Liver (tissue), 9 donors: ENCODE results near the gene KRTAP10-6. TPM values are rescaled to one million over a fixed set of nuclear protein-coding genes. Genes with fewer than 3 reads are reported as not detected.
"Not testable (repeated sequence)": the region's sequence is repeated elsewhere in the genome, so short reads cannot be mapped to it uniquely, and the experiment has no call there.

Source experiments
- DNase-seq: peaks from one replicate; pipeline ENCODE4 v3.0.0-alpha.2; 2017; ENCODE audit warnings: low spot score
- H3K27ac ChIP-seq, 2 donors: one replicate each; pipeline ENCODE4 v1.7.0; 2013; ENCODE audit warnings: inconsistent platforms in 2 of 2, low read length in 2 of 2, control low read depth in 1 of 2, low read depth in 1 of 2, mild to moderate bottlenecking in 1 of 2
- H3K27me3 ChIP-seq, 4 donors: one replicate each; pipeline versions ENCODE4 v1.6.1 to v1.7.0; 2013; ENCODE audit warnings: low read length in 3 of 4, inconsistent platforms in 1 of 4, mild to moderate bottlenecking in 1 of 4, moderate library complexity in 1 of 4; ENCODE audit not compliant: control insufficient read depth in 4 of 4, insufficient read depth in 4 of 4
- H3K36me3 ChIP-seq, 4 donors: one replicate each; pipeline versions ENCODE4 v1.6.1 to v1.7.0; 2013; ENCODE audit warnings: low read length in 3 of 4, mild to moderate bottlenecking in 3 of 4, low read depth in 1 of 4, moderate library complexity in 1 of 4; ENCODE audit not compliant: control insufficient read depth in 4 of 4, insufficient read depth in 3 of 4
- H3K4me1 ChIP-seq, 4 donors: one replicate each; pipeline versions ENCODE4 v1.6.1 to v1.7.0; 2013; ENCODE audit warnings: low read length in 3 of 4, mild to moderate bottlenecking in 3 of 4, moderate library complexity in 1 of 4; ENCODE audit not compliant: control insufficient read depth in 4 of 4, insufficient read depth in 4 of 4
- H3K4me3 ChIP-seq, 3 donors: one replicate each; pipeline versions ENCODE4 v1.6.1 to v1.7.0; 2013; ENCODE audit warnings: low read length in 3 of 3, control low read depth in 1 of 3, low read depth in 1 of 3, mild to moderate bottlenecking in 1 of 3
- H3K9ac ChIP-seq, 2 donors: one replicate each; pipeline ENCODE4 v1.7.0; 2013; ENCODE audit warnings: low read length in 2 of 2, mild to moderate bottlenecking in 2 of 2, moderate library complexity in 2 of 2, control low read depth in 1 of 2, low read depth in 1 of 2
- H3K9me3 ChIP-seq, 4 donors: one replicate each; pipeline versions ENCODE4 v1.6.1 to v1.7.0; 2013; ENCODE audit warnings: low read length in 3 of 4; ENCODE audit not compliant: control insufficient read depth in 4 of 4
- EGR1 ChIP-seq, 2 donors: IDR thresholded peaks; 2 replicates each; pipeline ENCODE4 v1.6.1; 2016 to 2018; ENCODE audit warnings: antibody characterized with exemption in 2 of 2, low read depth in 2 of 2
- FOXA1 ChIP-seq: IDR thresholded peaks from 2 replicates; pipeline ENCODE4 v1.6.1; 2016; ENCODE audit warnings: antibody characterized with exemption
- FOXA2 ChIP-seq: IDR thresholded peaks from 2 replicates; pipeline ENCODE4 v1.6.1; 2016; ENCODE audit warnings: antibody characterized with exemption
- GABPA ChIP-seq, 2 donors: IDR thresholded peaks in 1 of 2; conservative IDR thresholded peaks in 1 of 2; 2 replicates each; pipeline ENCODE4 v1.6.1; 2016; ENCODE audit warnings: antibody characterized with exemption in 2 of 2, mild to moderate bottlenecking in 1 of 2, moderate library complexity in 1 of 2
- HNF4A ChIP-seq, 2 donors: conservative IDR thresholded peaks; 2 replicates each; pipeline ENCODE4 v1.6.1; 2016; ENCODE audit warnings: antibody characterized with exemption in 2 of 2, mild to moderate bottlenecking in 2 of 2
- HNF4G ChIP-seq: IDR thresholded peaks from 2 replicates; pipeline ENCODE4 v1.6.1; 2016; ENCODE audit warnings: antibody characterized with exemption
- RAD21 ChIP-seq, 2 donors: IDR thresholded peaks; 2 replicates each; pipeline ENCODE4 v1.6.1; 2016; ENCODE audit warnings: antibody characterized with exemption in 2 of 2, mild to moderate bottlenecking in 2 of 2
- RXRA ChIP-seq, 2 donors: IDR thresholded peaks; 2 replicates each; pipeline ENCODE4 v1.6.1; 2017 to 2018; ENCODE audit warnings: antibody characterized with exemption in 2 of 2, mild to moderate bottlenecking in 1 of 2
- SP1 ChIP-seq: IDR thresholded peaks from 2 replicates; pipeline ENCODE4 v1.6.1; 2018; ENCODE audit warnings: antibody characterized with exemption, mild to moderate bottlenecking
- TAF1 ChIP-seq: conservative IDR thresholded peaks from 2 replicates; pipeline ENCODE4 v1.6.1; 2016; ENCODE audit warnings: antibody characterized with exemption, mild to moderate bottlenecking
- YY1 ChIP-seq: IDR thresholded peaks from 2 replicates; pipeline ENCODE4 v1.6.1; 2016; ENCODE audit warnings: antibody characterized with exemption, mild to moderate bottlenecking
- WGBS: extraction: QIAGEN DNeasy Blood & Tissue Kit; methylation state at CpG from one replicate; pipeline ENCODE4 v1.1.7; 2013; 5-methylcytosine and 5-hydroxymethylcytosine counted together
- polyA plus RNA-seq, 2 donors: library from polyadenylated mRNA; stranded (reverse) in 1 of 2; unstranded in 1 of 2; fragments of 200-250 nt in 1 of 2; fragments of >200 nt in 1 of 2; fragmentation: Nextera tagmentation in 1 of 2; extraction: Ambion mirVana in 1 of 2; gene quantifications; one replicate each; pipeline versions ENCODE4 v1.2.1 to v1.2.3, GENCODE V29; 2013 to 2015
- total RNA-seq, 2 donors: library from RNA; depleted of rRNA; stranded (reverse); fragments of >200 nt; gene quantifications; one replicate each; pipeline ENCODE4 v1.2.3, GENCODE V29; 2014
- TF ChIP-seq, protein P1 (sequence below): fragments of 150-350 bp; IDR thresholded peaks from 2 replicates; pipeline ENCODE4 v1.5.1; 2017; ENCODE audit warnings: improper control_type of control experiment, low read depth, low read length; ENCODE audit not compliant: missing input control
- TF ChIP-seq, protein P2 (sequence below): IDR thresholded peaks from 2 replicates; pipeline ENCODE4 v1.6.1; 2016; ENCODE audit warnings: antibody characterized with exemption
- TF ChIP-seq, protein P3 (sequence below): IDR thresholded peaks from 2 replicates; pipeline ENCODE4 v1.6.1; 2016; ENCODE audit warnings: antibody characterized with exemption
- TF ChIP-seq, protein P4 (sequence below): IDR thresholded peaks from 2 replicates; pipeline ENCODE4 v1.6.1; 2016; ENCODE audit warnings: antibody characterized with exemption
- donor health status: healthy.
- donor health status: healthy.
- donor health status: healthy.
- donor health status: healthy.
- donor health status: healthy.

Gene KRTAP10-6
- total and polyA plus RNA-seq, 4 donors: not detected

DNA sequence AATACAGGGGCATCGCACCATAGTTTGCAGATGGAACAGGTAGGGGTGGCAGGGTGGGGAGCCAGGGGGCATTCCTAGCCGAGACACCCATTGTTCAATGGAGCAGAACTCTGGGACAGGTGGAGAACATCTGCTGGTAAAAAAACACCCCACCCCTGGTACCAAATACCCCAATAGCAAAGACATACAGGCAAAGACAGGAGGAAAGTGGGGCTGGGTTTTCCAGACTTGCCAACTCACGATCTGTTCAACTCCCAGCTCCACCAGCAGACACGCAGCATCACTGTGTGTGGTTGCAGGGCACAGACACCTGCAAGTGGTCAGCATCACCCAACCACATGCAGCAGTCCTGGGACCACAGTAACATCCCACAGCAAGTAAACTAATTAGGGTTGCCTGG is 19.2 kb upstream of the KRTAP10-6 start:
- Histone ChIP-seq H3K9ac (no peak overlapping the region), H3K36me3 (no peaks in the 10 kb centered on the region), H3K4me1 (no peaks in the 10 kb centered on the region), H3K27me3 (no peaks in the 10 kb centered on the region), H3K27ac (no peak overlapping the region), H3K9me3 (peaks cover 0 to 11% (median 1%) of the 10 kb centered on the region in 4 donors), H3K4me3 (no peak overlapping the region)
- 82% methylated on average over 4 of the region's 4 CpGs for WGBS
- TF ChIP-seq, protein P1, sequence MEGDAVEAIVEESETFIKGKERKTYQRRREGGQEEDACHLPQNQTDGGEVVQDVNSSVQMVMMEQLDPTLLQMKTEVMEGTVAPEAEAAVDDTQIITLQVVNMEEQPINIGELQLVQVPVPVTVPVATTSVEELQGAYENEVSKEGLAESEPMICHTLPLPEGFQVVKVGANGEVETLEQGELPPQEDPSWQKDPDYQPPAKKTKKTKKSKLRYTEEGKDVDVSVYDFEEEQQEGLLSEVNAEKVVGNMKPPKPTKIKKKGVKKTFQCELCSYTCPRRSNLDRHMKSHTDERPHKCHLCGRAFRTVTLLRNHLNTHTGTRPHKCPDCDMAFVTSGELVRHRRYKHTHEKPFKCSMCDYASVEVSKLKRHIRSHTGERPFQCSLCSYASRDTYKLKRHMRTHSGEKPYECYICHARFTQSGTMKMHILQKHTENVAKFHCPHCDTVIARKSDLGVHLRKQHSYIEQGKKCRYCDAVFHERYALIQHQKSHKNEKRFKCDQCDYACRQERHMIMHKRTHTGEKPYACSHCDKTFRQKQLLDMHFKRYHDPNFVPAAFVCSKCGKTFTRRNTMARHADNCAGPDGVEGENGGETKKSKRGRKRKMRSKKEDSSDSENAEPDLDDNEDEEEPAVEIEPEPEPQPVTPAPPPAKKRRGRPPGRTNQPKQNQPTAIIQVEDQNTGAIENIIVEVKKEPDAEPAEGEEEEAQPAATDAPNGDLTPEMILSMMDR: no peak
- TF ChIP-seq EGR1 (IDR thresholded peaks at IDR 0.05; ENCODE audit: low read depth in 2 of 2): no peak
- TF ChIP-seq RAD21 (IDR thresholded peaks at IDR 0.05): no peak
- no peak for TF ChIP-seq SP1
- TF ChIP-seq, protein P2, sequence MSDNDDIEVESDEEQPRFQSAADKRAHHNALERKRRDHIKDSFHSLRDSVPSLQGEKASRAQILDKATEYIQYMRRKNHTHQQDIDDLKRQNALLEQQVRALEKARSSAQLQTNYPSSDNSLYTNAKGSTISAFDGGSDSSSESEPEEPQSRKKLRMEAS: no peak
- no peak for TF ChIP-seq GABPA (IDR thresholded peaks at IDR 0.05 in 1 of 2, conservative IDR thresholded peaks at IDR 0.05 in 1 of 2)
- TF ChIP-seq HNF4A (conservative IDR thresholded peaks at IDR 0.05): no peak
- no peak for DNase-seq

DNA sequence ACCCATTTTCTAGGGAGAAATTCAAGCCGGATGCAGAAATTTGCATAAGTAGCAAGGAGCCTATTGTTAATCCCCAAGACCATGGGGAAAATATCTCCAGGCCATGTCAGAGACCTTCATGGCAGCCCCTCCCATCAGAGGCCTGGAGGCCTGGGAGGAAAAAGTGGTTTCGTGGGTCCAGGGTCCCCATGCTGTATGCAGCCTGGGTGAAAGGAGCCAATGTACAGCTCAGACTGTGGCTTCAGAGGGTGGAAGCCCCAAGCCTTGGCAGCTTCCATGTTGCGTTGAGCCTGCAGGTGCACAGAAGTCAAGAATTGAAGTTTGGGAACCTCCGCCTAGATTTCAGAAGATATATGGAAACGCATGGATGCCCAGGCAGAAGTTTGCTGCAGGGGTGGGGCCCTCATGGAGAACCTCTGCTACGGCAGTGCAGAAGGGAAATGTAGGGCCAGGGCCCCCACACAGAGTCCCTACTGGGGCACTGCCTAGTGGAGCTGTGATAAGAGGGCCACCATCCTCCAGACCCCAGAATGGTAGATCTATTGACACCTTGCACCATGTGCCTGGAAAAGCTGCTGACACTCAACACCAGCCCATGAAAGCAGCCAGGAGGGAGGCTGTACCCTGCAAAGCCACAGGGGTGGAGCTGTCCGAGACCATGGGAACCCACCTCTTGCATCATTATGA is 18.0 kb upstream of the KRTAP10-6 start:
- WGBS: 92% methylated on average over 7 of the region's 7 CpGs
- not testable (repeated sequence) for H3K27me3 ChIP-seq, H3K36me3 ChIP-seq, H3K4me1 ChIP-seq, H3K4me3 ChIP-seq, H3K9ac ChIP-seq, DNase-seq, H3K27ac ChIP-seq
- H3K9me3 ChIP-seq: peaks cover 0 to 11% (median 1%) of the 10 kb centered on the region in 4 donors

DNA sequence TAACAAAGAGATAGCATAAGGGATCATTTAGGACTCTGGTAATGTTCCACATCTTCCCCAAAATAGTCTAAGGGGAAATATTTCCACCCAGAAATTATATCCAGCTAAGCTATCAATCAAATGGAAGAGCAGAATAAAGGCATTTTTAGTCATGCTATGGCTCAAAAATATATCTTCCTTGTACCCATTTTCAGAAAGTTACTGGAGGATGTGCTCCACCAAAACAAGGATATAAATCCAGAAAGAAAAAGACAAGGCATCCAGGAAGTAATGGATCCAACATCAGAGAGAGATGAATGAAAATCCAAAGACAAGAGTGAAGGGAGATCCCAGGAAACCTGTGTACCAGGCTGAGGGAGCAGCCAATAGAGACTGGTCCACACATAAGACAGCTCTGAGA is 16.9 kb upstream of the KRTAP10-6 start:
- Histone ChIP-seq H3K27ac (no peak overlapping the region), H3K9me3 (peaks cover 1 to 15% (median 4%) of the 10 kb centered on the region in 4 donors), H3K9ac (no peak overlapping the region), H3K4me3 (no peak overlapping the region), H3K36me3 (no peaks in the 10 kb centered on the region), H3K4me1 (no peaks in the 10 kb centered on the region), H3K27me3 (no peaks in the 10 kb centered on the region)
- DNase-seq: no peak
- TF ChIP-seq GABPA (IDR thresholded peaks at IDR 0.05 in 1 of 2, conservative IDR thresholded peaks at IDR 0.05 in 1 of 2) (no peak), TAF1 (no peak), HNF4A (conservative IDR thresholded peaks at IDR 0.05) (no peak), FOXA2 (no peak), FOXA1 (no peak), EGR1 (IDR thresholded peaks at IDR 0.05; ENCODE audit: low read depth in 2 of 2) (no peak), SP1 (no peak), RXRA (IDR thresholded peaks at IDR 0.05) (no peak), RAD21 (IDR thresholded peaks at IDR 0.05) (no peak), YY1 (no peak), HNF4G (no peak)
- TF ChIP-seq, protein P3, sequence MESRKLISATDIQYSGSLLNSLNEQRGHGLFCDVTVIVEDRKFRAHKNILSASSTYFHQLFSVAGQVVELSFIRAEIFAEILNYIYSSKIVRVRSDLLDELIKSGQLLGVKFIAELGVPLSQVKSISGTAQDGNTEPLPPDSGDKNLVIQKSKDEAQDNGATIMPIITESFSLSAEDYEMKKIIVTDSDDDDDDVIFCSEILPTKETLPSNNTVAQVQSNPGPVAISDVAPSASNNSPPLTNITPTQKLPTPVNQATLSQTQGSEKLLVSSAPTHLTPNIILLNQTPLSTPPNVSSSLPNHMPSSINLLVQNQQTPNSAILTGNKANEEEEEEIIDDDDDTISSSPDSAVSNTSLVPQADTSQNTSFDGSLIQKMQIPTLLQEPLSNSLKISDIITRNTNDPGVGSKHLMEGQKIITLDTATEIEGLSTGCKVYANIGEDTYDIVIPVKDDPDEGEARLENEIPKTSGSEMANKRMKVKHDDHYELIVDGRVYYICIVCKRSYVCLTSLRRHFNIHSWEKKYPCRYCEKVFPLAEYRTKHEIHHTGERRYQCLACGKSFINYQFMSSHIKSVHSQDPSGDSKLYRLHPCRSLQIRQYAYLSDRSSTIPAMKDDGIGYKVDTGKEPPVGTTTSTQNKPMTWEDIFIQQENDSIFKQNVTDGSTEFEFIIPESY: no peak
- TF ChIP-seq, protein P2: no peak
- TF ChIP-seq, protein P1: no peak
- TF ChIP-seq, protein P4, sequence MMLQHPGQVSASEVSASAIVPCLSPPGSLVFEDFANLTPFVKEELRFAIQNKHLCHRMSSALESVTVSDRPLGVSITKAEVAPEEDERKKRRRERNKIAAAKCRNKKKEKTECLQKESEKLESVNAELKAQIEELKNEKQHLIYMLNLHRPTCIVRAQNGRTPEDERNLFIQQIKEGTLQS: no peak
